ENCODE results near the gene TPO. TPM values are rescaled to one million over a fixed set of nuclear protein-coding genes. Genes with fewer than 3 reads are reported as not detected.
A peak's percentile ranks its signal among the peaks of the same experiment; 100 is the strongest.

Gene TPO
- polyA plus RNA-seq (0.24 TPM in 1 of 2 replicates, not detected in the other), polyA minus RNA-seq (not detected in 2 replicates)

DNA sequence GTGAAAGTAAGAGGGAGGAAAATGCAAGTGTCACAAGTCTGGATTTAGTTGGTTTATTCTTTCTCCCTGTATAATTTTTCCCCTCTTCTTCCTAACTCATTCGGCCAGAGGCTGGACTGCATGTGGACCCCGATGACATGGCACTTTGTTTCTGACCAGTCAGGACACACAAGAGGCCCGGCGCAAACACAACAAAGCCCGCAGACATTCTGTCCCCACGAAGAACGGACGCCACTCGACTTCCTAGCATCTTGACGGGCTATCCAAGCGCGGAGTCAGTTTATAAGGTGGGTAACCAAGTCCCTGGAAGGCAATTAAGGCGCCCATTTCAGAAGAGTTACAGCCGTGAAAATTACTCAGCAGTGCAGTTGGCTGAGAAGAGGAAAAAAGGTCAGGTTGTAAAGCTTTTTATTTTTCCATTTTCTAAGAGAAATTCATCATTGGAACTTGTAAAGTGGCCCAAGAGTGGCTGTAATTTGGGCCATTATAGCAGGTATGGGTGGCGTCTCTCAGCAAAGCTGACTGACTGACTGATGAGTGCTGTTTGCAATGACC lies at the start of gene TPO:
Gene TPO (plus strand): TSS at position 308 of the 555 bp plus-strand sequence. CDS start 946 bp downstream, outside the sequence.
- Histone ChIP-seq H3K9me2 (ENCODE audit: insufficient read depth, low read length) (no peaks in the 10 kb centered on the region), H2AFZ (ENCODE audit: low read depth, low read length) (no peak within 1 kb of the TSS), H3K4me2 (ENCODE audit: low read length) (no peak within 1 kb of the TSS), H3K9me3 (ENCODE audit: low read length) (no peaks in the 10 kb centered on the region), H4K20me1 (ENCODE audit: insufficient read depth) (no peaks in the 10 kb centered on the region), H3K36me3 (ENCODE audit: insufficient read depth, low read length) (no peaks in the 10 kb centered on the region), H3K9ac (ENCODE audit: low read length) (no peak within 1 kb of the TSS), H3K27ac (ENCODE audit: low read length) (no peak within 1 kb of the TSS), H3F3A (ENCODE audit: insufficient read depth, low read length, poor library complexity, severe bottlenecking) (no peaks in the 10 kb centered on the region), H3K79me2 (replicated peaks; ENCODE audit: insufficient read depth, low read length) (no peaks in the 10 kb centered on the region), H3K27me3 (ENCODE audit: insufficient read depth, low read depth, low read length) (no peaks in the 10 kb centered on the region), H3K4me3 (ENCODE audit: low read length) (no peak within 1 kb of the TSS)
- TF ChIP-seq POLR2AphosphoS5 (IDR thresholded peaks at IDR 0.05) (peak; percentile 28), MXI1 (conservative IDR thresholded peaks at IDR 0.05; ENCODE audit: poor library complexity, severe bottlenecking) (no peak), TAF1 (IDR thresholded peaks at IDR 0.05; ENCODE audit: low read depth) (no peak)

DNA sequence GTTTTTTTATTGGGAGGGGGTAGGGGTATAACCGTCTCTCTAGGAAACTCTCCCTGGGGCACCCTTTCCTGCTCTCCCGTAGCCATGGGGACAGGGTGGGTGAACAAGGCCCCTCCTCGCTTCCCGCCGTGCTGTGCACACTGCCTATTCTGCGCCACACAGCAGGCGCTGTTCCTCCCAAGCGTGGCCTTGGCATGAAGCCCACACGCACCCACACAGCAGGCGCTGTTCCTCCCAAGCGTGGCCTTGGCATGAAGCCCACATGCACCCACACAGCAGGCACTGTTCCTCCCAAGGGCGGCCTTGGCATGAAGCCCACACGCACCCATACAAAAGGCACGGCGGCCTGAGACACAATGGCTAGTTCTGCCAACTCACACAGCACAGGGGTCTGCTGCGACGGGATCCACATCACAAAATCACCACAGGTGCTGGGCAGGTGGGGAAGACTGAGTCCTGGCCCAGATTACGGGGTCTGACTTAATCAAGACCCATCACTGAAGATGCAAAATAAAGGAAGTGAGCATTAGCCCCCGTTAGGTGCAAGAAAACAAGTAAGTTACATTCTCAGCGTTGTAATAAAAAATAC lies 46.6 kb upstream of the TPO start:
- no peaks in the 10 kb centered on the region for H3K27me3 ChIP-seq (ENCODE audit: insufficient read depth, low read depth, low read length)
- no peak overlapping the region for H3K9ac ChIP-seq (ENCODE audit: low read length)
- no peak overlapping the region for H3K27ac ChIP-seq (ENCODE audit: low read length)
- no peaks in the 10 kb centered on the region for H4K20me1 ChIP-seq (ENCODE audit: insufficient read depth)
- TF ChIP-seq, protein P1, sequence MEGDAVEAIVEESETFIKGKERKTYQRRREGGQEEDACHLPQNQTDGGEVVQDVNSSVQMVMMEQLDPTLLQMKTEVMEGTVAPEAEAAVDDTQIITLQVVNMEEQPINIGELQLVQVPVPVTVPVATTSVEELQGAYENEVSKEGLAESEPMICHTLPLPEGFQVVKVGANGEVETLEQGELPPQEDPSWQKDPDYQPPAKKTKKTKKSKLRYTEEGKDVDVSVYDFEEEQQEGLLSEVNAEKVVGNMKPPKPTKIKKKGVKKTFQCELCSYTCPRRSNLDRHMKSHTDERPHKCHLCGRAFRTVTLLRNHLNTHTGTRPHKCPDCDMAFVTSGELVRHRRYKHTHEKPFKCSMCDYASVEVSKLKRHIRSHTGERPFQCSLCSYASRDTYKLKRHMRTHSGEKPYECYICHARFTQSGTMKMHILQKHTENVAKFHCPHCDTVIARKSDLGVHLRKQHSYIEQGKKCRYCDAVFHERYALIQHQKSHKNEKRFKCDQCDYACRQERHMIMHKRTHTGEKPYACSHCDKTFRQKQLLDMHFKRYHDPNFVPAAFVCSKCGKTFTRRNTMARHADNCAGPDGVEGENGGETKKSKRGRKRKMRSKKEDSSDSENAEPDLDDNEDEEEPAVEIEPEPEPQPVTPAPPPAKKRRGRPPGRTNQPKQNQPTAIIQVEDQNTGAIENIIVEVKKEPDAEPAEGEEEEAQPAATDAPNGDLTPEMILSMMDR (IDR thresholded peaks at IDR 0.05; ENCODE audit: poor library complexity, severe bottlenecking), result no peak
- TF ChIP-seq MXI1 (conservative IDR thresholded peaks at IDR 0.05; ENCODE audit: poor library complexity, severe bottlenecking), result no peak
- no peak for TF ChIP-seq EP300 (conservative IDR thresholded peaks at IDR 0.05; ENCODE audit: poor library complexity, severe bottlenecking)
- TF ChIP-seq RAD21 (conservative IDR thresholded peaks at IDR 0.05), result no peak
- TF ChIP-seq, protein P2, sequence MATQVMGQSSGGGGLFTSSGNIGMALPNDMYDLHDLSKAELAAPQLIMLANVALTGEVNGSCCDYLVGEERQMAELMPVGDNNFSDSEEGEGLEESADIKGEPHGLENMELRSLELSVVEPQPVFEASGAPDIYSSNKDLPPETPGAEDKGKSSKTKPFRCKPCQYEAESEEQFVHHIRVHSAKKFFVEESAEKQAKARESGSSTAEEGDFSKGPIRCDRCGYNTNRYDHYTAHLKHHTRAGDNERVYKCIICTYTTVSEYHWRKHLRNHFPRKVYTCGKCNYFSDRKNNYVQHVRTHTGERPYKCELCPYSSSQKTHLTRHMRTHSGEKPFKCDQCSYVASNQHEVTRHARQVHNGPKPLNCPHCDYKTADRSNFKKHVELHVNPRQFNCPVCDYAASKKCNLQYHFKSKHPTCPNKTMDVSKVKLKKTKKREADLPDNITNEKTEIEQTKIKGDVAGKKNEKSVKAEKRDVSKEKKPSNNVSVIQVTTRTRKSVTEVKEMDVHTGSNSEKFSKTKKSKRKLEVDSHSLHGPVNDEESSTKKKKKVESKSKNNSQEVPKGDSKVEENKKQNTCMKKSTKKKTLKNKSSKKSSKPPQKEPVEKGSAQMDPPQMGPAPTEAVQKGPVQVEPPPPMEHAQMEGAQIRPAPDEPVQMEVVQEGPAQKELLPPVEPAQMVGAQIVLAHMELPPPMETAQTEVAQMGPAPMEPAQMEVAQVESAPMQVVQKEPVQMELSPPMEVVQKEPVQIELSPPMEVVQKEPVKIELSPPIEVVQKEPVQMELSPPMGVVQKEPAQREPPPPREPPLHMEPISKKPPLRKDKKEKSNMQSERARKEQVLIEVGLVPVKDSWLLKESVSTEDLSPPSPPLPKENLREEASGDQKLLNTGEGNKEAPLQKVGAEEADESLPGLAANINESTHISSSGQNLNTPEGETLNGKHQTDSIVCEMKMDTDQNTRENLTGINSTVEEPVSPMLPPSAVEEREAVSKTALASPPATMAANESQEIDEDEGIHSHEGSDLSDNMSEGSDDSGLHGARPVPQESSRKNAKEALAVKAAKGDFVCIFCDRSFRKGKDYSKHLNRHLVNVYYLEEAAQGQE (IDR thresholded peaks at IDR 0.05; ENCODE audit: borderline replicate concordance), result no peak
- TF ChIP-seq POLR2AphosphoS5 (IDR thresholded peaks at IDR 0.05), result no peak
- TF ChIP-seq EZH2 (IDR thresholded peaks at IDR 0.05; ENCODE audit: borderline replicate concordance, insufficient read depth, low read length, poor library complexity, severe bottlenecking), result no peak
- no peak for TF ChIP-seq TAF1 (IDR thresholded peaks at IDR 0.05; ENCODE audit: low read depth)
- TF ChIP-seq SMC3 (conservative IDR thresholded peaks at IDR 0.05; ENCODE audit: poor library complexity), result no peak
- H3K4me2 ChIP-seq (ENCODE audit: low read length), result no peak overlapping the region
- no peaks in the 10 kb centered on the region for H3F3A ChIP-seq (ENCODE audit: insufficient read depth, low read length, poor library complexity, severe bottlenecking)
- H3K9me2 ChIP-seq (ENCODE audit: insufficient read depth, low read length), result no peaks in the 10 kb centered on the region
- no peak overlapping the region for H2AFZ ChIP-seq (ENCODE audit: low read depth, low read length)
- H3K4me3 ChIP-seq (ENCODE audit: low read length), result no peak overlapping the region
- no peaks in the 10 kb centered on the region for H3K9me3 ChIP-seq (ENCODE audit: low read length)
- H3K79me2 ChIP-seq (replicated peaks; ENCODE audit: insufficient read depth, low read length), result no peaks in the 10 kb centered on the region
- no peaks in the 10 kb centered on the region for H3K36me3 ChIP-seq (ENCODE audit: insufficient read depth, low read length)
